NAMALWA (cell line): ENCODE results near the gene TCEAL8.

ENCODE experiments used
- DNase-seq: peaks from one replicate; pipeline ENCODE4 v3.0.0-alpha.2; 2015; ENCODE audit warnings: low spot score

TCEAL8 gene

GRCh38 chrX:103214870-103215424 lies 40.0 kb downstream of the TCEAL8 start, which contains the start of gene BEX4:
TSS of gene BEX4 (plus strand) at chrX:103215108. CDS start at chrX:103216154, 1,046 bp downstream.
- DNase-seq, result peak; percentile 45

GRCh38 chrX:103212749-103213457 lies 42.1 kb downstream of the TCEAL8 start:
- DNase-seq, result no peak

GRCh38 chrX:103211012-103211715 lies 43.8 kb downstream of the TCEAL8 start:
- DNase-seq, result peak; percentile 58

- no peak for DNase-seq
Measured at GRCh38 chrX:103210056-103210455, 44.9 kb downstream of the TCEAL8 start.
